B cell (primary cell): ENCODE data around the gene CHKB. TPM values are rescaled to one million over a fixed set of nuclear protein-coding genes. Genes with fewer than 3 reads are reported as not detected.
"Not testable (repeated sequence)": the region's sequence is repeated elsewhere in the genome, so short reads cannot be mapped to it uniquely, and the experiment has no call there.

ENCODE experiments used
- ATAC-seq: fragments of 200-7000 bp; cut with Tn5 transposase; one replicate; pipeline ENCODE4 v1.10.0; 2021; ENCODE audit warnings: low read depth, mild to moderate bottlenecking, moderate number of reproducible peaks, moderate library complexity
- CTCF ChIA-PET: fragments of 350-600 bp; sonication (Branson Sonifier 250); formaldehyde crosslinking; loops from one replicate; lab custom pipeline; 2021; ENCODE audit warnings: antibody characterized with exemption, inconsistent platforms; lab: Charles Lee
- POLR2A ChIA-PET: fragments of 350-600 bp; sonication (Branson Sonifier 250); formaldehyde crosslinking; loops from one replicate; lab custom pipeline; 2021; ENCODE audit warnings: antibody characterized with exemption; lab: Charles Lee
- DNase-seq: peaks from one replicate; pipeline ENCODE4 v3.0.0; 2013
- H2AFZ ChIP-seq: 2 replicates; pipeline ENCODE4 v1.6.1; 2012; ENCODE audit warnings: mild to moderate bottlenecking, low read depth, low read length; ENCODE audit not compliant: insufficient read depth, poor library complexity, severe bottlenecking
- H3K27ac ChIP-seq, 2 donors: 1 replicate in 1 of 2; 2 replicates in 1 of 2; pipeline ENCODE4 v1.5.1; 2012 to 2013; ENCODE audit warnings: low read length in 2 of 2, mild to moderate bottlenecking in 2 of 2, moderate library complexity in 1 of 2
- H3K27me3 ChIP-seq, 4 experiments: fragments of 200-600 bp in 1 of 4; sonication (generic) in 1 of 4; replicated peaks in 1 of 4; 1 replicate in 2 of 4; 2 replicates in 2 of 4; pipeline versions ENCODE4 v1.6.1 to v1.7.0; 2013 to 2016; ENCODE audit warnings: low read length in 3 of 4, mild to moderate bottlenecking in 2 of 4, mixed read lengths in 1 of 4, moderate library complexity in 1 of 4; ENCODE audit not compliant: insufficient read depth in 4 of 4, control insufficient read depth in 3 of 4; ENCODE audit errors: control extremely low read depth in 1 of 4
- H3K36me3 ChIP-seq, 2 experiments: replicated peaks in 1 of 2; 1 replicate in 1 of 2; 2 replicates in 1 of 2; pipeline versions ENCODE4 v1.6.1 to v1.7.1; 2013; ENCODE audit warnings: low read length in 1 of 2; ENCODE audit not compliant: insufficient read depth in 2 of 2, control insufficient read depth in 1 of 2; ENCODE audit errors: control extremely low read depth in 1 of 2, extremely low read depth in 1 of 2
- H3K4me1 ChIP-seq, 2 donors: fragments of 200-600 bp in 1 of 2; sonication (generic) in 1 of 2; 1 replicate in 1 of 2; 2 replicates in 1 of 2; pipeline versions ENCODE4 v1.5.1 to v1.6.1; 2013 to 2017; ENCODE audit warnings: low read length in 2 of 2; ENCODE audit not compliant: control insufficient read depth in 2 of 2, insufficient read depth in 2 of 2
- H3K4me2 ChIP-seq: replicated peaks from 2 replicates; pipeline ENCODE3; 2012; ENCODE audit warnings: mild to moderate bottlenecking, low read depth, low read length; ENCODE audit not compliant: poor library complexity, severe bottlenecking
- H3K4me3 ChIP-seq, 5 experiments: fragments of 200-600 bp in 1 of 5; sonication (generic) in 1 of 5; 1 replicate in 3 of 5; 2 replicates in 2 of 5; pipeline versions ENCODE4 v1.5.1 to v1.7.0; 2011 to 2016; ENCODE audit warnings: low read length in 4 of 5, mild to moderate bottlenecking in 4 of 5, low read depth in 2 of 5, control low read depth in 1 of 5, moderate library complexity in 1 of 5; ENCODE audit not compliant: insufficient read depth in 1 of 5; ENCODE audit errors: control extremely low read depth in 1 of 5, extremely low read depth in 1 of 5
- H3K79me2 ChIP-seq: fragments of 200-600 bp; sonication (generic); one replicate; pipeline ENCODE4 v1.6.0; 2016; ENCODE audit warnings: low read length; ENCODE audit not compliant: control insufficient read depth, insufficient read depth
- H3K9ac ChIP-seq: fragments of 200-600 bp; sonication (generic); 2 replicates; pipeline ENCODE4 v1.6.1; 2017; ENCODE audit warnings: mild to moderate bottlenecking, low read length, moderate library complexity
- H3K9me3 ChIP-seq, 3 donors: one replicate each; pipeline versions ENCODE4 v1.6.1 to v1.7.1; 2013; ENCODE audit warnings: low read length in 2 of 3; ENCODE audit not compliant: control insufficient read depth in 2 of 3, insufficient read depth in 1 of 3; ENCODE audit errors: control extremely low read depth in 1 of 3
- H4K20me1 ChIP-seq: 2 replicates; pipeline ENCODE4 v1.6.0; 2012; ENCODE audit warnings: mild to moderate bottlenecking, low read length; ENCODE audit not compliant: insufficient read depth, control insufficient read depth, poor library complexity, severe bottlenecking
- H3K27ac Mint-ChIP-seq: one replicate; pipeline ENCODE4 v1.8.0; 2021; ENCODE audit warnings: mixed read lengths
- H3K27me3 Mint-ChIP-seq: one replicate; pipeline ENCODE4 v1.8.0; 2021; ENCODE audit warnings: mixed read lengths
- H3K4me1 Mint-ChIP-seq: one replicate; pipeline ENCODE4 v1.8.0; 2021; ENCODE audit warnings: mixed read lengths
- H3K4me3 Mint-ChIP-seq: one replicate; pipeline ENCODE4 v1.8.0; 2021; ENCODE audit warnings: mixed read lengths
- H3K9me3 Mint-ChIP-seq: one replicate; pipeline ENCODE4 v1.8.0; 2022; ENCODE audit warnings: mixed read lengths; ENCODE audit not compliant: insufficient read depth
- CTCF ChIP-seq: fragments of 200-600 bp; IDR thresholded peaks from one replicate; pipeline ENCODE4 v1.8.0; 2022; ENCODE audit warnings: antibody characterized with exemption, mild to moderate bottlenecking
- EZH2 ChIP-seq: IDR thresholded peaks from 2 replicates; pipeline ENCODE4 v1.6.1; 2012; ENCODE audit warnings: borderline replicate concordance, low read depth, mild to moderate bottlenecking, moderate library complexity, low read length; ENCODE audit not compliant: insufficient read depth, poor library complexity, severe bottlenecking
- WGBS: methylation state at CpG from one replicate; pipeline ENCODE4 v1.1.5; 2013; ENCODE audit warnings: missing lambda C conversion rate; ENCODE audit not compliant: insufficient coverage; 5-methylcytosine and 5-hydroxymethylcytosine counted together
- intact Hi-C: fragments of 100-400 bp; cut with micrococcal nuclease; formaldehyde crosslinking; loops from one replicate; pipeline ENCODE4 v1.10.0; 2022
- polyA plus RNA-seq: library from polyadenylated mRNA; depleted of rRNA; stranded (reverse); fragments of >200 nt; gene quantifications from 2 replicates; pipeline ENCODE4 v1.2.3, GENCODE V29; 2012
- total RNA-seq, 2 donors: library from RNA; stranded (reverse); fragments of 120-200 nt in 1 of 2; gene quantifications; 1 replicate in 1 of 2; 2 replicates in 1 of 2; pipeline versions ENCODE4 v1.2.3 to v1.2.4, GENCODE V29; 2013 to 2022

CHKB gene
- total and polyA plus RNA-seq, 2 donors (not counting 1 experiment from before 2014, with no cell fraction given), result 238 to 309 TPM

- ATAC-seq, result no peak
- H3K9me3 Mint-ChIP-seq, result no peaks in the 10 kb centered on the region
Observed at GRCh38 chr22:50542416-50542927, 40.2 kb downstream of the CHKB start.

GRCh38 chr22:50541667-50542026 is 41.0 kb downstream of the CHKB start:
- peak overlapping the region; percentile 93 for H3K27ac Mint-ChIP-seq
- intact Hi-C loops, H3K9me3 Mint-ChIP-seq: not testable (repeated sequence)

More at GRCh38 chr22:50542416-50542927, 40.2 kb downstream of the CHKB start:
- no peaks in the 10 kb centered on the region for H3K27me3 ChIP-seq
- peak; percentile 62 for DNase-seq
- peak overlapping the region; percentile 95 to 96 for H3K27ac ChIP-seq
- H3K4me2 ChIP-seq, result peak overlapping the region; percentile 1
- H3K4me3 ChIP-seq, result peak overlapping the region in 1 of 5 experiments; percentile 8
- no peak for TF ChIP-seq EZH2
- no peak for TF ChIP-seq CTCF
- Mint-ChIP-seq H3K4me3 (peak overlapping the region; percentile 83), H3K4me1 (peaks cover 52% of the 10 kb centered on the region), H3K27ac (peak overlapping the region; percentile 93), H3K27me3 (no peaks in the 10 kb centered on the region)
- H3K4me1 ChIP-seq, result peaks cover 46 to 68% of the 10 kb centered on the region in 2 donors
- POLR2A ChIA-PET, result interaction anchor here (3.4 to 4.6 kb wide), 2 partner anchors 11 to 15 kb away, joined by 40 to 104 read pairs; partner anchors contain the start of genes SCO2 and TYMP
- H3K36me3 ChIP-seq, result no peaks in the 10 kb centered on the region
- no peak overlapping the region for H3K9ac ChIP-seq
- intact Hi-C loops, result no loop called here
- H2AFZ ChIP-seq, result peak overlapping the region; percentile 34
- no peaks in the 10 kb centered on the region for H3K9me3 ChIP-seq
- no peaks in the 10 kb centered on the region for H4K20me1 ChIP-seq
- WGBS, result 85% methylated on average over 14 of the region's 19 CpGs
- H3K79me2 ChIP-seq, result no peaks in the 10 kb centered on the region
- CTCF ChIA-PET, result interaction anchor here (0.9 to 1.5 kb wide), 2 partner anchors 17 kb away, joined by 5 to 10 read pairs; partner anchors contain the start of gene SCO2

More at GRCh38 chr22:50541667-50542026, 41.0 kb downstream of the CHKB start:
- H3K9ac ChIP-seq, H3K4me3 ChIP-seq, H2AFZ ChIP-seq, H3K27me3 Mint-ChIP-seq, H3K79me2 ChIP-seq, H4K20me1 ChIP-seq, ATAC-seq, H3K9me3 ChIP-seq, H3K36me3 ChIP-seq, H3K27me3 ChIP-seq: not testable (repeated sequence)
- POLR2A ChIA-PET, result interaction anchor here (1.4 to 4.6 kb wide), 4 partner anchors 9 to 34 kb away, joined by 3 to 104 read pairs (median 24); partner anchors contain the start of genes LMF2, SCO2 and TYMP
- Histone ChIP-seq H3K4me2 (peak overlapping the region; percentile 20), H3K27ac (peak overlapping the region; percentile 95 to 96), H3K4me1 (peaks cover 46 to 68% of the 10 kb centered on the region in 2 donors)
- peaks cover 52% of the 10 kb centered on the region for H3K4me1 Mint-ChIP-seq
- peak overlapping the region; percentile 83 for H3K4me3 Mint-ChIP-seq
- DNase-seq, result peak; percentile 40
- CTCF ChIA-PET, result interaction anchor here (1.2 to 6.0 kb wide), 6 partner anchors 10 to 91 kb away, joined by 3 to 81 read pairs (median 10); partner anchors contain the start of genes SCO2, SYCE3 and TYMP
- WGBS, result 80% methylated on average over 3 of the region's 5 CpGs
